ENCODE data around the gene COL23A1.
A peak's percentile ranks its signal among the peaks of the same experiment; 100 is the strongest.

The COL23A1 gene

GRCh38 chr5:178205749-178206047, 384.5 kb downstream of the COL23A1 start:
- POLR2A ChIA-PET = interaction anchor here (0.6 to 1.3 kb wide), 3 partner anchors 8 to 139 kb away, joined by 3 to 5 read pairs (median 4); partner anchors contain the start of gene NHP2
- no peak for TF ChIP-seq ZBTB26 (tag by site-specific recombination; optimal IDR thresholded peaks at IDR 0.05)
- TF ChIP-seq ZNF398 (tag by site-specific recombination; IDR thresholded peaks at IDR 0.05) = no peak
- no peak for TF ChIP-seq ZNF350 (tag by site-specific recombination; IDR thresholded peaks at IDR 0.05)
- TF ChIP-seq OVOL3 (tag by site-specific recombination; IDR thresholded peaks at IDR 0.05) = no peak
- 0 out of 2 replicates have a peak, but pooled peaks have one; percentile 1 for TF ChIP-seq SP7 (tag by site-specific recombination; IDR thresholded peaks at IDR 0.05)
- TF ChIP-seq SCRT2 (tag by site-specific recombination; IDR thresholded peaks at IDR 0.05) = peak; percentile 72; the same call in 1 of the 2 replicates
- peaks cover 18 to 55% of the 10 kb centered on the region in 2 experiments for H3K36me3 ChIP-seq (ENCODE audit: control insufficient read depth in 2 of 2, insufficient read depth in 1 of 2, low read length in 2 of 2)
- peaks cover 6% of the 10 kb centered on the region; the same call in 1 of the 2 replicates for H3K4me1 ChIP-seq (ENCODE audit: control insufficient read depth, insufficient read depth, low read length)
- H3K27ac ChIP-seq (ENCODE audit: extremely low read depth, low read depth, low read length) = peak overlapping the region; percentile 98; the same call in 1 of the 2 replicates
- H3K9me3 ChIP-seq (ENCODE audit: control insufficient read depth, insufficient read depth, low read depth, low read length) = no peaks in the 10 kb centered on the region
- CTCF ChIA-PET = interaction anchor here (0.6 to 1.1 kb wide), 3 partner anchors 29 to 383 kb away, joined by 3 to 6 read pairs (median 3); no protein-coding TSS in a partner anchor
- peak overlapping the region; percentile 68 for H3K4me3 ChIP-seq (ENCODE audit: low read depth, low read length)

GRCh38 chr5:178204935-178205748, 385.1 kb downstream of the COL23A1 start:
- POLR2A ChIA-PET = interaction anchor here (0.6 to 1.5 kb wide), 32 partner anchors 9 to 1346 kb away, joined by 3 to 45 read pairs (median 5); partner anchors contain the start of genes B4GALT7, NHP2, PHYKPL and RMND5B
- CTCF ChIA-PET = interaction anchor here (0.6 to 1.2 kb wide), 4 partner anchors 30 to 383 kb away, joined by 3 to 6 read pairs (median 3); no protein-coding TSS in a partner anchor
- peak overlapping the region; percentile 98 for H3K27ac ChIP-seq (ENCODE audit: extremely low read depth, low read depth, low read length)
- H3K4me1 ChIP-seq (ENCODE audit: control insufficient read depth, insufficient read depth, low read length) = peaks cover 6% of the 10 kb centered on the region; the same call in 1 of the 2 replicates
- peak overlapping the region; percentile 68 for H3K4me3 ChIP-seq (ENCODE audit: low read depth, low read length)
- H3K9me3 ChIP-seq (ENCODE audit: control insufficient read depth, insufficient read depth, low read depth, low read length) = no peaks in the 10 kb centered on the region
- peaks cover 17 to 49% of the 10 kb centered on the region in 2 experiments for H3K36me3 ChIP-seq (ENCODE audit: control insufficient read depth in 2 of 2, insufficient read depth in 1 of 2, low read length in 2 of 2)
- TF ChIP-seq ZFHX2 (tag by site-specific recombination; conservative IDR thresholded peaks at IDR 0.05) (peak; percentile 80), ZBTB6 (tag by site-specific recombination; IDR thresholded peaks at IDR 0.05) (no peak), PATZ1 (tag by site-specific recombination; IDR thresholded peaks at IDR 0.05) (0 out of 2 replicates have a peak, but pooled peaks have one; percentile 37), SP7 (tag by site-specific recombination; IDR thresholded peaks at IDR 0.05) (0 out of 2 replicates have a peak, but pooled peaks have one; percentile 17), GLIS1 (tag by site-specific recombination; IDR thresholded peaks at IDR 0.05) (peak; percentile 13; the same call in 1 of the 2 replicates), SP2 (tag by site-specific recombination; IDR thresholded peaks at IDR 0.05) (peak; percentile 80), ZNF600 (tag by site-specific recombination; IDR thresholded peaks at IDR 0.05) (no peak), ZBTB26 (tag by site-specific recombination; optimal IDR thresholded peaks at IDR 0.05) (peak; percentile 35), ZFP37 (tag by site-specific recombination; IDR thresholded peaks at IDR 0.05) (0 out of 2 replicates have a peak, but pooled peaks have one; percentile 39), ZNF785 (tag by site-specific recombination; IDR thresholded peaks at IDR 0.05) (no peak), YY1 (tag by site-specific recombination; IDR thresholded peaks at IDR 0.05) (no peak), ZNF394 (tag by site-specific recombination; IDR thresholded peaks at IDR 0.05; ENCODE audit: borderline replicate concordance) (peak; percentile 48; the same call in 1 of the 2 replicates), ZNF112 (tag by site-specific recombination; IDR thresholded peaks at IDR 0.05) (no peak), PBX3 (CRISPR knock-in tag; IDR thresholded peaks at IDR 0.05) (peak; percentile 22; the same call in 1 of the 2 replicates), ZNF146 (tag by site-specific recombination; IDR thresholded peaks at IDR 0.05) (no peak), EGR2 (tag by site-specific recombination; IDR thresholded peaks at IDR 0.05; ENCODE audit: low read depth) (0 out of 2 replicates have a peak, but pooled peaks have one; percentile 44), GLI2 (tag by site-specific recombination; IDR thresholded peaks at IDR 0.05; ENCODE audit: borderline replicate concordance, low read depth) (no peak)

Data from HEK293 (cell line).